ENCODE data around the gene ATXN1. TPM values are rescaled to one million over a fixed set of nuclear protein-coding genes. Genes with fewer than 3 reads are reported as not detected.

ATXN1 gene
- total RNA-seq, 4 donors from 2014 or later = 16.3 to 52.2 (median 25.7) TPM

DNA sequence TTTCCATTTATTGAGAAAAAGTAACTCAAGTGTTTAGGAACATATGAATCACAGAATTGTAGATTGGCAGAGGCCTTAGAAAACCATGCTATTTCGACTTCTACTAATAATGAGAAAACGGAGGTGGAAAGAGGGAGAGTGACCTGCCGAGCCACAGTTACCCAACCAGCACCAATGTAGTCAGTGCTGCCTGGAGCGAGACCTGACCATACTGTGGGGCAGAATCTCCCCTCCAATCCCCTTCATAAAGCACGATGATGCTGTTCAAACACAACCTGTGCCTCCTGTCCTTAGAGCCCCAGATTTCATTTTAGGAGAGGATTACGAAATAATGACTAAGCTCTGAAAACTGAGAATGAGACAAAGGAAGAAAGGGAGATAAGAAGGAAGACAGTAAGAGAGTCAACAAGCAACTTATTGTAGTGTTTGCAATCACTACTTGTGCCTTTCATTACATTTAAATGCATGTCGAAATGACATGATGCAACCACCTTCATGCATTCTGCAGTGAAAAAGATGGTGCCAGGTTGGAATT lies 70.6 kb downstream of the ATXN1 start:
- DNase-seq (ENCODE audit: low spot score in 2 of 2) = no peak
- H3K4me3 ChIP-seq (ENCODE audit: low read depth, poor library complexity, severe bottlenecking) = no peak overlapping the region
- intact Hi-C loops (cut with DNase I; ENCODE audit: low total_unique reads) = no loop called here
- WGBS, 2 donors = 77 to 82% methylated on average over 7 of the region's 7 CpGs
- TF ChIP-seq, protein P1, sequence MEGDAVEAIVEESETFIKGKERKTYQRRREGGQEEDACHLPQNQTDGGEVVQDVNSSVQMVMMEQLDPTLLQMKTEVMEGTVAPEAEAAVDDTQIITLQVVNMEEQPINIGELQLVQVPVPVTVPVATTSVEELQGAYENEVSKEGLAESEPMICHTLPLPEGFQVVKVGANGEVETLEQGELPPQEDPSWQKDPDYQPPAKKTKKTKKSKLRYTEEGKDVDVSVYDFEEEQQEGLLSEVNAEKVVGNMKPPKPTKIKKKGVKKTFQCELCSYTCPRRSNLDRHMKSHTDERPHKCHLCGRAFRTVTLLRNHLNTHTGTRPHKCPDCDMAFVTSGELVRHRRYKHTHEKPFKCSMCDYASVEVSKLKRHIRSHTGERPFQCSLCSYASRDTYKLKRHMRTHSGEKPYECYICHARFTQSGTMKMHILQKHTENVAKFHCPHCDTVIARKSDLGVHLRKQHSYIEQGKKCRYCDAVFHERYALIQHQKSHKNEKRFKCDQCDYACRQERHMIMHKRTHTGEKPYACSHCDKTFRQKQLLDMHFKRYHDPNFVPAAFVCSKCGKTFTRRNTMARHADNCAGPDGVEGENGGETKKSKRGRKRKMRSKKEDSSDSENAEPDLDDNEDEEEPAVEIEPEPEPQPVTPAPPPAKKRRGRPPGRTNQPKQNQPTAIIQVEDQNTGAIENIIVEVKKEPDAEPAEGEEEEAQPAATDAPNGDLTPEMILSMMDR (IDR thresholded peaks at IDR 0.05) = no peak
- TF ChIP-seq POLR2A (IDR thresholded peaks at IDR 0.05) = no peak

DNA sequence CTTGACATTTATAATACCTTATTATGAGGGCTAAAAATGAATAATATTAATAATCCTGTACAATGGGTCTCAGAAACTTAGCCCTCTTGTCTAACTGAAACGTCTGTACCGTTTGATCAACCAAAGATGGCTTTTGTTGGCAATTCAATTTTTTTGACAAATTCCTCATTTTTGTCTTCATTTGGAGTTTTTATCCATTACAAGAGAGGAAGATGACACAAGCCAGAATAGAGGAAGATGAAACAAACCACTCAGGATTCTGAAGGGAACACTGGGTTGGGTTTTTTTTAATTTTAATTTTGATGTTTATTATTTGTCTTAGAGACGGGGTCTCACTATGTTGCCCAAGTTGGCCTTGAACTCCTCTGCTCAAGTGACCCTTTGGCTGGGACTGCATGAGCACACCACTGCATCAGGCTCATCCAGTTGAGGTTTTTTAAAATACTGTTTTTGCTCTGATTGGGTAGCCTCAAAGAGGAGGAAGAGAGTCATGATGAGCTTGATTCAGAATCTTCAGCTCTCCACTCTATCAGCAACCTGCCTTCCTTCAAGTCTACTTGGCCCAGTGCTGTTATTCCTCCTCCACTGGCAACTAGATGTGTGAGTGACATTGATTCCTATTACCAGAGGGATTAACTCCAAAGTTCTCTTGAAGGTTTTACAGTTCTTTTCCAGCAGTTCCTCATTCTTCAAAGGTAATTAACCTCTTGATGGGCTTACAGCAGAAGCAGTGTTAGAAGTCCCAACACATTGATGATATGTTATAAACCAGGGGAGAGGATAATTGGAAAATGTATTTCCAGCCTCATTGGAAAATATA lies 71.3 kb downstream of the ATXN1 start:
- intact Hi-C loops (cut with DNase I; ENCODE audit: low total_unique reads) = no loop called here
- no peak for DNase-seq (ENCODE audit: low spot score in 2 of 2)
- no peak overlapping the region for H3K4me3 ChIP-seq (ENCODE audit: low read depth, poor library complexity, severe bottlenecking)
- TF ChIP-seq, protein P1 (IDR thresholded peaks at IDR 0.05) = no peak
- TF ChIP-seq POLR2A (IDR thresholded peaks at IDR 0.05) = no peak
- 85 to 89% methylated on average over 3 of the region's 3 CpGs for WGBS, 2 donors

DNA sequence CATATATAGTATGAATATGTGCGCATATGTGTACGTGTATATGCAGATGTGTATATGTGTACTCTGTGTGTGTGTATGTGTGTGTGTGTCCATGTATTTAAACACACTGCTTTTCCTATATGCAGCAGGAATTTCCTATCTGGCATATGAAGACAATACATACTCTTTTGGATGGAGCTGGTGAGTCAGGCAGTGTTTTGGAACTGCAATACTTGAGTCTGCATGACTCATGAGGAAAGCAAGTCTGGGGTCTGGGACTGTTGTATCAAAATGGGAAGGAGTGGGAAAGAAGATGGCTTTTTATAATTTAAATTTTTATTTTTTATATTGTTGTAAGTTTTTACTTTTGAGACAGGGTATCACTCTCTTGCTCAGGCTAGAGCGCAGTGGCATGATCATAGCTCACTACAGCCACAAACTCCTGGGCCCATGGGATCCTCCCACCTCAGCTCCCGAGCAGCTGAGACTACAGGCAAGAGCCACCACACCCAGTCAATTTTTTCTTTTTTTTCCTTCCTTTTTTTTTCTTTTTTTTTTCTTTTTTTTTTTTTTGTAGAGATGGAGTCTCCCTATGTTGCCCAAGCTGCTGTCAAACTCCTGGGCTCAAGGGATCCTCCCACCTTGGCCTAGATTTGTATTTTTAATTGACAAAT lies 72.2 kb downstream of the ATXN1 start:
- DNase-seq (ENCODE audit: low spot score in 2 of 2) = no peak
- no peak for TF ChIP-seq POLR2A (IDR thresholded peaks at IDR 0.05)
- TF ChIP-seq, protein P1 (IDR thresholded peaks at IDR 0.05) = no peak
- intact Hi-C loops (cut with DNase I; ENCODE audit: low total_unique reads) = no loop called here
- no peak overlapping the region for H3K4me3 ChIP-seq (ENCODE audit: low read depth, poor library complexity, severe bottlenecking)
- WGBS, 2 donors = 76 to 80% methylated on average over 4 of the region's 4 CpGs

DNA sequence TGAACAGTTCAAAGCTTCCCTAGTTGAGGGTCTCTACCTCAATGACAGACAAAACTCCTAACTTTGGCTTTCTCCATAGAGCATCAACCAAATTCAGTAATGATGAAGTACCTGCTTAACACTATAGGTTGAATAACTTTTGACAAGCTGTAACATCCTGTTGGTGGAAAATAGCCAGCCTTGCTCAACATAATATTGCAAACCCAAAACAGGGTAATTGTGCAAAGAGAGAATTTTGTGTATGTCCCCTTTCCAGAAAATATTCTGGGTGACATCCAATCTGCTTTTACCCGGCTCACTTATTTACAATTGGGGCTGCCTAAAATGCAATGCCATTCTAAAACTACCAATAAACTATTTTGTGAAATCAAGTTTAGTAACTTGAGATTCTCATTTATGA lies 72.8 kb downstream of the ATXN1 start:
- 76 to 86% methylated on average over 1 of the region's 1 CpG for WGBS, 2 donors
- DNase-seq (ENCODE audit: low spot score in 2 of 2) = no peak
- intact Hi-C loops (cut with DNase I; ENCODE audit: low total_unique reads) = no loop called here
- no peak overlapping the region for H3K4me3 ChIP-seq (ENCODE audit: low read depth, poor library complexity, severe bottlenecking)
- no peak for TF ChIP-seq POLR2A (IDR thresholded peaks at IDR 0.05)
- TF ChIP-seq, protein P1 (IDR thresholded peaks at IDR 0.05) = no peak

DNA sequence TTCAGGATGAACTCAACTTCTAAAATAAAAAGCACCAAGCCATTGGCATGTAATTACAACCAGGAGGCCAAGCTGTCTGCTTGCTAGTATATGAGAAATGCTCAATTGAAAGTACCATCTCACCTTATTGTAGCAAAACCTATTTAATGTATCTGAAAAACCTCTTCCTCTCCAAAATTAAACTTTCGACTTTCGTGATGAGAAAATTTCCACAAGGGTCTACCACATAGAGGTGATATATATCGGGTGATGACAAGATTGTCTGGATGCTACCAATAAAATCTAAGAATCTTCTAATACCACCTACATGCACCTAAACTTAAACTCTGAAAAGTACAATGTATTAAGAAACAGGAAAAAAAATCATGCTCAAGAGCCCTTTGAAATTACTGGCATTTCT lies 74.2 kb downstream of the ATXN1 start:
- WGBS, 2 donors = 87 to 94% methylated on average over 3 of the region's 3 CpGs
- no peak for TF ChIP-seq POLR2A (IDR thresholded peaks at IDR 0.05)
- TF ChIP-seq, protein P1 (IDR thresholded peaks at IDR 0.05) = no peak
- H3K4me3 ChIP-seq (ENCODE audit: low read depth, poor library complexity, severe bottlenecking) = no peak overlapping the region
- no peak for DNase-seq (ENCODE audit: low spot score in 2 of 2)
- intact Hi-C loops (cut with DNase I; ENCODE audit: low total_unique reads) = no loop called here

All from lower leg skin (tissue), 4 donors.